ENCODE measurements around the gene METTL16.
"Not testable (repeated sequence)": the region's sequence is repeated elsewhere in the genome, so short reads cannot be mapped to it uniquely, and the experiment has no call there.

Gene METTL16

DNA sequence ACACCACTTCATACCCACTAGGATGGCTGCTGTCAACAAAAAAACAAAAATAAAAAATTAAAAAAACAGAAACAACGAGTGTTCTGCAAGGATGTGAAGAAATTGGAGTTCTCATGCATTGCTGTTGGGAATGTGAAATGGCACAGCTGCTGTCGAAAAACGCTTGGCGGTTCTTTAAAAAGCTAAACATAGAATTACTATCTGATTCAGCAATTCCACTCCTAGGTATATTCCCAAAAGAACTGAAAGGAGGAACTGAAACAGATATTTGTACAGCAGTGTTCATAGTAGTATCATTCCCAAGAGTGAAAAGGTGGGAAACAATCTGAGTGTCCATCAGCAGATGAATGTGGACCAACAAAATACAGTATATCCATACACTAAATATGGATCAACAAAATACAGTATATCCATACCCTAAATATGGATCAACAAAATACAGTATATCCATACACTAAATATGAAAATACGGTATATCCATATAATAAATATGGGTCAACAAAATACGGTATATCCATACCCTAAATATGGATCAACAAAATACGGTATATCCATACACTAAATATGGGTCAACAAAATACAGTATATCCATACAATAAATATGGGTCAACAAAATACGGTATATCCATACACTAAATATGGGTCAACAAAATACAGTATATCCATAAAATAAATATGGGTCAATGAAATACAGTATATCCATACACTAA, 8.7 kb downstream of the METTL16 start:
- no peak for DNase-seq

DNA sequence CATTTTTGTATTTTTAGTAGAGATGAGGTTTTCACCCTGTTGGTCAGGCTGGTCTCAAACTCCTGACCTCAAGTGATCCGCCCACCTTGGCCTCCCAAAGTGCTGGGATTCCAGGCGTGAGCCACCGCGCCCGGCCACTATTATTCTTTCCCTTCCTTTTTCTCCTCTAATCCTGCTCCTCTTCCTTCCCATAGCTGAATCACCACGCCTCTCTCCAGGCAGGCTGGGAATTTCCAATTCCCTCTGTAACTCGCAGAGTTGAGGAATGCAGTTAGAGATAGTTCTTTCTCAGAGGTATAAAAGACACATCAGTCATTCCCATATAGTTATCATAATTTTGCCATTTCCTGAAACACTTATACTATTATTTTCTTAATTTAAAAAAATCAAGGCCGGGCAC, 11.2 kb downstream of the METTL16 start:
- no peak for DNase-seq

GRCh38 chr17:2489286-2489685, 22.4 kb downstream of the METTL16 start:
- DNase-seq = not testable (repeated sequence)

GRCh38 chr17:2487306-2487705, 24.4 kb downstream of the METTL16 start:
- no peak for DNase-seq

DNA sequence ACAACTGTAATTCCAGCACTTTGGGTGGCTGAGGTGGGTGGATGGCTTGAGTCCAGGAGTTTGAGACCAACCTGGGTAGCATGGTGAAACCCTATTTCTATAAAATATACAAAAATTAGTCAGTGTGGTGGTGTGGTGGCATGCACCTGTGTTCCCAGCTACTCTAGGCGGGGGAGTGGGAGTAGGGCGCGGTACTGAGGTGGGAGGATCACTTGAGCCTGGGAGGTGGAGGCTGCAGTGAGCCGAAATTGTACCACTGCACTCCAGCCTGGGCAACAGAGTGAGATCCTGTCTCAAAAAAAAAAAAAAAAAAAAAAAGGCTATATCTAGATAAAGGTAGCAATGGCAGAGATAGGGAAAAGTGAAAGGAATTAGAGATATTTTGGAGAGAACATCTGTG, 25.0 kb downstream of the METTL16 start:
- DNase-seq = not testable (repeated sequence)

- DNase-seq = no peak
These were observed 25.7 kb downstream of the METTL16 start for GRCh38 chr17:2485970-2486369.

- DNase-seq = no peak
These were observed 26.1 kb downstream of the METTL16 start for GRCh38 chr17:2485543-2485942.

- no peak for DNase-seq
These were observed 26.8 kb downstream of the METTL16 start for GRCh38 chr17:2484876-2485275.

DNA sequence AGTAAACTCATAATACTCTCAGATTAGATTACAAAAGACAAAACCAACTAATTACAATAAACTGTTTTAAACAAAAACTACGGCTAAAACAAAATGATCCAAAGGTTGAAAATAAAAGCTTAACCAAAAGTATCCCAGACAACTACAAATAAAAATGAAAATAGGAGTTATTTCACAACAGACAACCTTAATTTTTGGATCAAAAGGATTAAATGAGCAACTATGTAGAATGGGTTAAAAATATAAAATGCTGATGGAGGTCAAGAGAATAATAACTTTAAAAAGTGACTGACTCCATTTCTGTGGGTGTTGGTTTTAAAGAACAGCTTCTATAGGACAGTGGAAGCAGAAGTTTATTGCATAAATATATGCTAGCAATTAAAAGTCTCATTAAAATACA, 28.6 kb downstream of the METTL16 start:
- no peak for DNase-seq

GRCh38 chr17:2482218-2482617, 29.5 kb downstream of the METTL16 start:
- DNase-seq = no peak

- no peak for DNase-seq
These were observed 29.9 kb downstream of the METTL16 start for GRCh38 chr17:2481760-2482159.

DNA sequence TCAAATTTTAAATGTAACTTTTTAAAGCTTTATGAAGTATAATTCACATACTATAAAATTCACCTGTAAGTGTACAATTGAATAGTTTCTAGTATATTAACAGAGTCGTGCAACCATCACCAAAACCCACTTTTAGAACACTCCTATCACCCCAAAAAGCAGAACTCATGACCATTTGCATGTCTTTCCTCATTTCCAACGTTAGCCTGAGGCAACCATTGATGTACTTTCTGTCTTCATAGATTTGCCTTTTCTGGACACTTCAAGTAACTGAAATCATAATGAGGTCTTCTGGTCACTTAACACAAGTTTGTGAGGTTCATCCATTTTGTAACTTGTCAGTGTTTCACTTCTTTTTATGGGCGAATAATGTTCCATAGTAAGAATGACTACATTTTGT, 33.2 kb downstream of the METTL16 start:
- DNase-seq = no peak

DNA sequence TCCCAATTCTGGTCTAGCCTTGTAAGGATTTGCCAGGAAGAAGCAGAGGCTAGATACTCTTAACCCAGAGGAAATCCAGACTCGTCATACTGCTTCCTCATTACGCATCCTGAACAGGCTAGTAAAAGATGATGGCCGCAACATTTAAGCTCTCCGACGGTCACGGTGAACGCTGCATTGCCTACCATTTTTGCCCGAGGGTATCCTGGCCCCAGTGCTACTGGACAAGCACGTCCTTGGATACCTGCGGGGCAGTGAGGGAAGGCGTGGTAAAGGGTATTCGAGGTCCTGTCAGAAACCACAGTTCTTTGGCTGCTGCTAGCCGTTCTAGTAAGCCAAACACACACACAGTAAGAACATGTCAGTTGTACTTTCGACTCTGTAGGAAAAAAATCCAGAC, 36.6 kb downstream of the METTL16 start:
- DNase-seq = no peak

DNA sequence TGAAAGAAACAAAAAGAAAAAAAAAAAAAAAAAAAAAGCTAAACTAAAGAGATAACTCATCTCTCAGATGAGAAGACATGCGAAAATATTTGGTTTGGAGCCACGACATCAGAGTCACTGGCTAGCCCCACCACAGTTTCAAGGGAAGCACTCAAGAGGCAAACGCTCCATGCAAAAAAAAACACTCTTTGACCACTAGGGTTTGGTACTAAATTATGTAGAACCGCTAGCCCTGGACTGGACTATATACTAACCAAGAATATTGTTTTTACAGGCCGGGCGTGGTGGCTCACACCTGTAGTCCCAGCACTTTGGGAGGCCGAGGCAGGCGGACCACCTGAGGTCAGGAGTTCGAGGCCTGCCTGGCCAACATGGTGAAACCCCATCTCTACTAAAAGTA, 37.3 kb downstream of the METTL16 start:
- no peak for DNase-seq

GRCh38 chr17:2468270-2468669, 43.4 kb downstream of the METTL16 start:
- DNase-seq = no peak

DNA sequence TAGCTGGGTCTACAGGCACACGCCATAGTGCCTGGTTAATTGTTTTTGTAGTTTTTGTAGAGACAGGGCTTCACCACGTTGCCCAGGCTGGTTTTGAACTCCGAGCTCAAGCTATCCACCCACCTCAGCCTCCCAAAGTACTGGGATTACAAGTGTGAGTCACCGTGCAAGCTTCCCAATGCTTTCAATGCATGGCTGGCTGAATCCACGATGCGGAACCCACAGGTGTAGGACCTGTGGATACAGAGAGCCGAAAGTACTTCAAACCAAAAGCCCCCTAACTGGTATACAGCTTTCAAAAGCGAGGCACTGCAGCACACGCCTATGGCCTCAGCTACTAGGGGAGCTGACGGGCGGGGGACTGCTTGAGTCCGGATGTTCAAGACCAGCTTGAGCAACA, 44.8 kb downstream of the METTL16 start:
- DNase-seq = no peak

GRCh38 chr17:2462481-2462880, 49.2 kb downstream of the METTL16 start:
- DNase-seq = no peak

DNA sequence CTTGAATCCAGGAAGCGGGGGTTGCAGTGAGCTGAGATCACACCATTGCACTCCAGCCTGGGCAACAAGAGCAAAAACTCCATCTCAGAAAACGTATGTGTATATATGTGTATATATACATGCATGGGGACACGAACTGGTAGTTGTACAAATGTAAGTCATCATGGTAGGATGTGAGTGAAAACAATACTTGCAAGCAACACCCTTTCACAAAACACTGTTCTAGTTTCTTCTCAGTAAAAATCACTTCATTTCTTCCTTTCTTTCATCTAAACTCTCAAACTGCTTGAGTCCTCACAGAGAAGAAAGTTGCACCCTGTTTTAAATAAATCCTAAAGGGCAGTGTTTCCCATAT, 51.8 kb downstream of the METTL16 start:
- no peak for DNase-seq

GRCh38 chr17:2457913-2458312, 53.8 kb downstream of the METTL16 start:
- no peak for DNase-seq

DNA sequence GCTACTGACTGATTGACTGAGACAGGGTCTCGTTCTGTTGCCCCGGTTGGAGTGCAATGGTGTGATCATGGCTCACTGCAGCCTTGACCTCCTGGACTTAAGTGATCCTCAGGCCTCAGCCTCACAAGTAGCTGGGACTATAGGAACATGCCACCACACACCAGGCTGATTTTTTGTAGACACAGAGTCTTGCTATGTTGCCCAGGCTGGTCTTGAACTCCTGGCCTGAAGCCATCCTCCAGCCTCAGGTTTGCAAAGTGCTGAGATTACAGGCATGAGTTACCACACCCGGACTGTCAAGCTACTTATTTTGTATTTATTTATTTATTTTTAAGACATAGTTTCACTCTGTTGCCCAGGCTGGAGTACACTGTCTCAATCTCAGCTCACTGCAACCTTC, 55.2 kb downstream of the METTL16 start:
- DNase-seq = no peak

DNA sequence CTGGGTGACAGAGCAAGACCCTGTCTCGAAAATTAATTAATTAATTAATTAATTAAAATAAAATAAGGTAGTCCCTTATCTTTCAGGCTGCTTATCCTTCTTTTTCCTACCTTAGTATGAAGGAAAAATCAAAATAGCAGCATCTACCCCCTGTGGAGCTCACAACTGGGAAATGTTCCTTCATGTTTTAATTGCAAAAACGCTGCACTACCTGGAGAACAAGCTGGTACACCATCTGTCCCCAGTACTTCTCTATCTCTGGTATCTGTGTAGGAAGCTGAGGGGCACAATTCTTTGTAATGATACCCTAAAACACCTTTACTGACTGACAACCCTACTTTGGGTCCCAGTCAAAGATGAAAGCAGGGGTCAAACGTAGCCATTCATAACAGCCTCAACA, 55.7 kb downstream of the METTL16 start:
- DNase-seq = no peak

DNA sequence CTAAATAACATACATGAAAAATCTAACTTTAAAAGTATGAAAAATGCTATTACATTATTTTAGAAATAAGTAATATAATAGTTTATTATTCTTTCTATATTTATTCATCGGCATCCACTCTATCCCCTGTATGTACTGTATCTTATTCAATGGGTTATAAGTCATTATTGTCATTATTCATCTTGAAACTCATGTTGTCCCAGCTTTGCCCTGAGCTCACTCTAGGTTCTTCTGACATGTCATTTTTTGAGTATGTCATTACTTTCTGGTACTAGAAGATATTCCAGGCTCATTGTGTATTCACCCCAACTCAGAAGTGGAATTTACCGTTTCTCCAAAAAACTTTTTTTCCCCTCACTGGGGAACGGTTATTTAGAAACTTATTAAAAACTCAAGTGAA, 57.8 kb downstream of the METTL16 start:
- no peak for DNase-seq

- no peak for DNase-seq
These were observed 58.4 kb downstream of the METTL16 start for GRCh38 chr17:2453325-2453724.

- DNase-seq = no peak
These were observed 59.4 kb downstream of the METTL16 start for GRCh38 chr17:2452216-2452750.

DNA sequence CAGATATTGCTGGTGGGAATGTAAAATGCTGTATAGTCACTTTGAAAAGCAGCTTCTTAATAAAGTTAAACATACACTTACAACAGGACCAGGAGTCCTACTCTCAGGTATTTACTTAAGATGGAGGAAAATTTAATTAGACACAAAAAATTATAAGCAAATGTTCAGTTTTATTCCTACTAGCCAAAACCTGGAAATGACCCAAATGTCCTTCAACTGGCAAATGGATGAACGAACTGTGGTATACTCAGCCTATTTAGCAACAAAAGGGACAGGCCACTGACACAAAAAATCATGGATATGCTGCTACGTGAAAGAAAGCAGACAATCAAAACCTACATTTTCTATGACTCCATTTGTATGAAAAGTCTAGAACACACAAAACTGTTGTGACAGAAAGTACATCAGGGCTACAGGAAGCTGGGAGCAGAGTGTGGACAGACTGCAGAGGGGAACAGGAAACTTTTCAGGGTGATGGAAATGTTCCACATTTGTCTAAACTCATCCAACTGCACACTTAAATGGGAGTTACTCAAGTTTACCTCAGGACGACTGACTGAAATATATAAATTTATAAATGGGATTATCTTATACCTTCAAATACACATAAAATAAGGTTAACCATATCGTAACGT, 61.6 kb downstream of the METTL16 start:
- DNase-seq = no peak
